NT2/D1 (cell line): ENCODE results near the gene INSIG1.

Source experiments
- YY1 ChIP-seq: IDR thresholded peaks from 2 replicates; pipeline ENCODE4 v1.6.1; 2011; ENCODE audit not compliant: insufficient read length, insufficient read depth
- ZNF274 ChIP-seq: IDR thresholded peaks from 2 replicates; pipeline ENCODE4 v1.6.1; 2011; ENCODE audit warnings: mild to moderate bottlenecking, low read depth, low read length

DNA sequence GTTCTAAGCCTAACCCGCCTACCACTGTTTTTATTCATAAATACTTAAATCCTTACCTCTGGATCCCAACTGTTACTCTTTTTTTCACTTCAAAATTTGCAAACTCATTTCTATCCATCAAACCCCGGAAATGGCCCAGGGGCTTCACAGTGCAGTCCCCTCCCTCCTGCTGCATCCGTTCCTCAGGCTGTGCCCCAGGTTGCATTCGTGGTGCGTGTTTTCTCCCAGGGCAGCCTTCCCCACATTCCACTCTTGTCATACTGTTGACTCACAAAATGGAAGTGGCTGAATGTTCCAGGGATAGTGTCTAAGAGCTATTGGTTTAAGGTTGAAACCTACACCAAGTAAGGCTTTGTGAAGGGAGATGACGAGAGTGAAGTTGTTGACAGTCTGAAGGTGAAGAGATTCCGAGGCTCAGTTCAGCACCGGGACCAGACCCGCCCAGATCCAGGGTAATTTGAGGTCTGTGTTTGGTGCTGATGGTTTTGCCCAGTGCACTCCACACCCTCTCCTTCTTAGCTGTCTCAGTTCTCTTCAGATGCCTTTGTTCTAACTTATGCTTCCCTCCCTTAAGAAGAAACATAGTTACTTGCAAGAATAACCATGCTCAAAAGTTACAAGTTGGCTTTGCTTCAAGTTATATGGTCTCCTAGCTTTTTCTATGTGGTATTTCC, 7.7 kb downstream of the INSIG1 start:
- TF ChIP-seq ZNF274, result no peak
- TF ChIP-seq YY1, result no peak
